Activated CD4-positive, CD25-positive, alpha-beta regulatory T cell treated with anti-CD3 and anti-CD28 coated beads, Interleukin-2, amount 50 U/mL, for 24 hours (primary cell): ENCODE data around the gene MARCHF3.
"Not testable (repeated sequence)": the region's sequence is repeated elsewhere in the genome, so short reads cannot be mapped to it uniquely, and the experiment has no call there.

ENCODE experiments used
- ATAC-seq, 2 donors: fragments of 150-1000 bp; cut with Tn5 transposase; one replicate each; pipeline ENCODE4 v1.10.0; 2021; ENCODE audit warnings: mild to moderate bottlenecking in 1 of 2, moderate library complexity in 1 of 2

The MARCHF3 gene

DNA sequence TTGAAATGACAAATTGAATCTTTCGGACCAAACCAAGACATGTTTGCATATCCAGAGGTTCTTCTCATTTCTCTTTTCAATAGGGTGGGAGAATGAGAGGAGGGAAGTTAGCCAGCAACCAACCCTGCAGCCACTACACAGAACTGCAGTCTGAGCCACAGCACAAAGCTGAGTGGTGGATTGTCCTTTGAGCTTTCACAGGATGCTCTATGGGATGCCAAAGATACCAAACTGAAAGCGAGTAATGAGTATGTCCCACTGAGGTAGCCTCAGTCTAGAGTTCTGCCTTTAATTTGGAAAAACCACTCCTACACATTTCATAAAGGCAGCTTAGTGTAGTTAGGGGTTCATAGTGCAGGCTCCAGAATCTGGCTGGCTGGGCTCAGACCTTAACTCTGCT, 114.9 kb downstream of the MARCHF3 start:
- ATAC-seq = no peak

DNA sequence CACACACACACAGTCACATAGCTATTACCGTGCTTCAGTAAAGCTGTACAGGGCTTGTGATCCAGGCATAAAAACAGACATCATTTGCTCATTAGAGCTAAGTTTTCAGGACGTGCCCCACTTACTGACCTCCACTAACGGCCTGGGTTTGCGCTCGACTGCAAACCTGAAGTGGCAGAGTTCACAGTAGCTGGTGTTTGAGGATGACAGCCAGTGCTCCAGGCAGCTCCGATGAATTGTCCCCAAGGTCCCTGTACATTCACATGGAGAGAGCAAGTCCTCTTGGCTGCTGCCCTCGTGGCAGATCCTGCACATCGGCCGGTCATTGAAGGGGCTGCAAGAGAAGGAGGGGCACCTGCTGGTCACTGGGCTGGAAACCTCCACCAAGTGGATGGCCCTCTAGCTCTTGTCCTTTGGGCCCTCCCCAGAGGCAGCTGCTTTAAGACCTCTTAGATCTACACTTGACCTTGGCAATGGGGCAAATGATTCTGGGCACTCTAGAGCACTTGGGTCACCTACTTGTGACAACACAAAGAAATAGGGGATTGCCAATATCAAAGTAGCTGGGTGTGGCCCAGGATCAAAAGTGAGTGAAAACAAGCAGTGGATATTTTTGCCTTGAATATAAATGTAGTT, 115.4 kb downstream of the MARCHF3 start:
- no peak for ATAC-seq

DNA sequence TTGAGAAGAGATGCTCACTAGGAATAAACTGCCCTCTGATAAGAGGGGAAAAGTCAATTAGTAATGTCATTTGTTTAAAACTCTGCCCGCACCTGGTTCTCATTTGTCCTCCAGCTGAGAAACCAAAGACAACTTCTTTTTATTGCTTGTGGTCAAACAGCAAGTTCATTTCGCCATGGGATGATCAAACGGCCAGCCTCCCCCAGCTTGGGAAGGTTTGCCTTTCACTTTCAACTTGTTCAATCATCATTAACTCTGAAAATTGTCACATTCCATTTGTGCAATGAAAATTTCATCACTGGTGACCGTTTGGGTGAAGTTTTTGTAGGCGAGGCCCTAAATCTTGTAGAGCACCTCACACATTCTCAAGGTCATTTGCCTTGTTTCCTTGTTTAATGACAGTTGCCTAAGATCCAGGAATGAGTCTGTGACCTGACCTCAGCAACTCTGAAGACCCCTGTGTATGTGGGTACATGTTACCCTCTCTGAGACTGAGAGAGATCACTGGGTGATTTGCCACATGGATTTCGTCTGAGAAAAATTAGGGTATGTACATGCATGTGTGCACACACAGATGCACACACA, 117.7 kb downstream of the MARCHF3 start:
- ATAC-seq = no peak

DNA sequence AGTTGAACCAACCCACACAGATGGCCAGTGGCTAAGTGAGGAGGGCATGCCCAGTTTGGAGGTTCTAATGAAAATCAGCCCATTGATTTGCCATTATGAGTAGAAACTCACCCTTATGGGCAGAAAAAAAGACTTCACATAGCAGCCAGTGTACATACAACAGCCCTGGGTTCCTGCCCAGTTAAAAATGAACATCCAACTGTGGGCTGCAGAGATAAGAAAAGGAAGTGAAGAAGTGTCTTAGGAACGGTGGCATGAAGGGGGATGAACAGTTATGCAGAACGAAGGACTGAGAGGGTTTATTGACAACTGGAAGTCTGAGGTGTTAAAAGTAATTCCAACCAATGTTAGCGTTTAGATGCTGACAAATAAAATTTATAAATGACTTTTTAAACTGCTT, 118.4 kb downstream of the MARCHF3 start:
- ATAC-seq = no peak

DNA sequence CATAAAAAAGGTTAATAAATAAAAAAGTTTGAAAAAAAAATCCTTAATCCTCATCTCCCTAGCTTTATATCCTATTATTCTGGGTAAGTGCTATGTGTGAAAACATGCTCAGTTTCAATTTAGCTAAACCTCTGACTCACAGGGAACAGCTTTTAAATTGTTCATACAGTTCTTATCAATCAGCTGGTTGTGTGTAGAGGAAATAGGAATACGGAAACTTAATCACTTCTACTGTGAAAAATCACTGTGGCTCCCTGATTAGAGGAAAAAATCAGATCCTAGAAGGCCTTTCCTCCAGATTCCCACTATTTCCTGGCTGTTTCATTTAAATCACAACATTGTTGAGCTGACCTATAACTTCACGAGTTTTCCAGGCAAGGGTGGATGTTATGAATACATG, 120.5 kb downstream of the MARCHF3 start:
- ATAC-seq = no peak

DNA sequence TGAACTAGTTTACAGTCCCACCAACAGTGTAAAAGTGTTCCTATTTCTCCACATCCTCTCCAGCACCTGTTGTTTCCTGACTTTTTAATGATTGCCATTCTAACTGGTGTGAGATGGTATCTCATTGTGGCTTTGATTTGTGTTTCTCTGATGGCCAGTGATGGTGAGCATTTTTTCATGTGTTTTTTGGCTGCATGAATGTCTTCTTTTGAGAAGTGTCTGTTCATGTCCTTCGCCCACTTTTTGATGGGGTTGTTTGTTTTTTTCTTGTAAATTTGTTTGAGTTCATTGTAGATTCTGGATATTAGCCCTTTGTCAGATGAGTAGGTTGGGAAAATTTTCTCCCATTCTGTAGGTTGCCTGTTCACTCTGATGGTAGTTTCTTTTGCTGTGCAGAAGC, 126.0 kb downstream of the MARCHF3 start:
- ATAC-seq = not testable (repeated sequence)

DNA sequence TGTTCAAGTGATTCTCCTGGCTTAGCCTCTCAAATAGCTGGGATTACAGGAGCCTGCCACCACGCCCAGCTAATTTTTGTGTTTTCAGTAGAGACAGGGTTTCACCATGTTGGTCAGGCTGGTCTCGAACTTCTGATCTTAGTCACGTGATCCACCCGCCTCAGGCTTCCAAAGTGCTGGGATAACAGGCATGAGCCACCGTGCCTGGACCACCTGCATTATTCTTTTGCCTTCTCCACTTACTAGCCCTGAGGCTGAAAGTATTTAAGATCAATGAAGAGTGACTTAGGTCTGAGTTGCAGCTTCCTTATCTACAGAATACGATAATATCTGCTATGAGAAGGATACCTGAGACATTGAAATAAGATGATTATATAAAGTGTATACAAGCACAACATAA, 129.6 kb downstream of the MARCHF3 start:
- ATAC-seq = no peak

DNA sequence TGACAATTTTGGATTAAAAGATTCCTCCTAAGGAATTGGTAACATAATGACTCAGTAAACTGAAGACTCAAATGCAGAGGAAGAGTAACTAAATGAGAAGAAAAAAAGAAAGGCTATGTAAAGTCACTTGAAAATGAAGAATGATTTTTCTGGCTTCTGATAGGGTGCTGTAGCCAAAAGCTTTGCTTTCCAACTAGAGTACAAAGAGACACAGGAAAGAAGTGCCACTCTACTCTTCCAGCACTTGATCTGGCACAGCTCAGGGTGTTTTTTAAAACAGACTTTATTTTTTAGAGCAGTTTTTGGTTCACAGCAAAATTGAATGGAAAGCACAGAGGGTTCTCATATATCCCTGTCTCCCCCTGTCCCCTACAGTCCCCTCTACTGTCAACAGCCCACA, 130.9 kb downstream of the MARCHF3 start:
- no peak for ATAC-seq

DNA sequence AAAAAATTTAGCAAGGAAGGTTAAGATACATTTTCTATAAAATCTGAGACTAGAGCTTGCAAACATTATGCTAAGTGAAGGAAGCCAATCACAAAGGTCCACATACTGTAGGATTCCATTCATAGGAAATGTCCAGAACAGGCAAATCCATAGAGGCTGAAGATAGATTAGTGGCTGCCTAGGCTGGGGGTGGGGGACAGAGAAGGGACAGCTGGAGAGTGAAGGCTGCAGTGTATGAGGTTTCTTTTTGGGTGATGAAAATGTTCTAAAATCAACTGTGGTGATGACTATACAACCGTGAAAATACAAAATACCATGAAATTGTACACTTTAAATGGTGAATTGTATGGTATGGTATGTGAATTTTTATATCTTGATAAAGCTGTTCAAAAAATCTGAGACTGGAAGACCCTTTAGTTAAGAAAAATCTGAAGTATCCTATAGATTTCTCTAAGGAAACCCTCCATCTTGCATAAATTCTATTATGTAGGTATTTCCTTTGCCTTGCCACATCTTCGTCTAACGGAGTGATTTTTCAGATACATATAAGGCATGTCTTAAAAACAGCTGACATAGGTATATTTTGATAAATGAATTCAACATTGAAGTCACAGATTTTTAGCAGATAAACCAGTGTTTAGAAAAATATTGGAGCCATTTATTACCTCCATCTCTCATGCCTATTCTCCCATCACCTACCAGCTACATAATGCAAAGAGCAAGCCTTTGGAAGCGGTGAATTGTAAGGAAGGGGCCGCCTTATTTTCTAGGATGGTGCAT, 132.3 kb downstream of the MARCHF3 start:
- ATAC-seq = no peak

DNA sequence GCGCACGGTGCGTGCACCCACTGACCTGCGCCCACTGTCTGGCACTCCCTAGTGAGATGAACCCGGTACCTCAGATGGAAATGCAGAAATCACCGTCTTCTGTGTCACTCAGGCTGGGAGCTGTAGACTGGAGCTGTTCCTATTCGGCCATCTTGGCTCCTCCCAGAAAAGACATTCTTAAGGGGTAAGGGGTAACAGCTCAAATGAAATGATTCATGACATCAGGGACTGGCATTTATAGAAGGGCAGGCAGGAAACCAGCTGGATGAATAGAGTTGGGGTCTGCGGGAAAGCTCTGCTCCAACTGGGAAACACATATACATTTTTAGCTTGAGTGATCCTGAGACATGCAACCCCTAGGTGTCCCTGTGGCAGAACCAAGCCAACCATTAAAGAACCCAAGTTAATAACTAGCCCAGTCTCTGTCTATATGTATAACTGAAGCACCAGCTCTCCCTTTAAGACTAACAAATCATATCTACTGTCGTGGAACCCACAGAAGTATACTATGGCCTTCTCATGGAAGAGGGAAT, 134.1 kb downstream of the MARCHF3 start:
- no peak for ATAC-seq

DNA sequence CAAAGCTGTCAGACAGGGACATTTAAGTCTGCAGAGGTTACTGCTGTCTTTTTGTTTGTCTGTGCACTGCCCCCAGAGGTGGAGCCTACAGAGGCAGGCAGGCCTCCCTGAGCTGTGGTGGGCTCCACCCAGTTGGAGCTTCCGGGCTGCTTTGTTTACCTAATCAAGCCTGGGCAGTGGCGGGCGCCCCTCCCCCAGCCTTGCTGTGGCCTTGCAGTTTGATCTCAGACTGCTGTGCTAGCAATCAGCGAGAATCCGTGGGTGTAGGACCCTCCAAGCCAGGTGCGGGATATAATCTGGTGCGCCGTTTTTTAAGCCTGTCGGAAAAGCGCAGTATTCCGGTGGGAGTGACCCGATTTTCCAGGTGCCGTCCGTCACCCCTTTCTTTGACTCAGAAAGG, 134.6 kb downstream of the MARCHF3 start:
- ATAC-seq = not testable (repeated sequence)

DNA sequence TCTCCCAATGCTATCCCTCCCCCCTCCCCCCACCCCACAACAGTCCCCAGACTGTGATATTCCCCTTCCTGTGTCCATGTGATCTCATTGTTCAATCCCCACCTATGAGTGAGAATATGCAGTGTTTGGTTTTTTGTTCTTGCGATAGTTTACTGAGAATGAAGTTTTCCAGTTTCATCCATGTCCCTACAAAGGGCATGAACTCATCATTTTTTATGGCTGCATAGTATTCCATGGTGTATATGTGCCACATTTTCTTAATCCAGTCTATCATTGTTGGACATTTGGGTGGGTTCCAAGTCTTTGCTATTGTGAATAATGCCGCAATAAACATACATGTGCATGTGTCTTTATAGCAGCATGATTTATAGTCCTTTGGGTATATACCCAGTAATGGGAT, 139.9 kb downstream of the MARCHF3 start:
- ATAC-seq = not testable (repeated sequence)

DNA sequence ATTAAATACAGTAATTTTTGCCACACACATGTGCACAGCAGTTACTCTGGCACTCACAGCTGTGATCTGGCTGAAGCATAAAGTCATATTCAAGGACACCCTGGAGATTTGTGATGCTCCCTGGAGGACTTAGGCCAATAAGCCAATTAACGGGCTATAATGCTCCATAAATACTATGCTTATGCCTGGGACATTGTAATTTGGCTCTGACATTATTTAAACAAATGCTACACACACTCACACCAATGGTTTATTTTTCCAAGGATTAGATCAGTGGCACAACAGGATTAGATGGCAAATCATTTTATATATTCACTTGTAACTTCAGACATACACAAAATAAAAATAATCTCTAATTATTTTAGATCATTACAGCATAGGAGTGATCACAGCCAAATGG, 142.2 kb downstream of the MARCHF3 start:
- ATAC-seq = no peak

DNA sequence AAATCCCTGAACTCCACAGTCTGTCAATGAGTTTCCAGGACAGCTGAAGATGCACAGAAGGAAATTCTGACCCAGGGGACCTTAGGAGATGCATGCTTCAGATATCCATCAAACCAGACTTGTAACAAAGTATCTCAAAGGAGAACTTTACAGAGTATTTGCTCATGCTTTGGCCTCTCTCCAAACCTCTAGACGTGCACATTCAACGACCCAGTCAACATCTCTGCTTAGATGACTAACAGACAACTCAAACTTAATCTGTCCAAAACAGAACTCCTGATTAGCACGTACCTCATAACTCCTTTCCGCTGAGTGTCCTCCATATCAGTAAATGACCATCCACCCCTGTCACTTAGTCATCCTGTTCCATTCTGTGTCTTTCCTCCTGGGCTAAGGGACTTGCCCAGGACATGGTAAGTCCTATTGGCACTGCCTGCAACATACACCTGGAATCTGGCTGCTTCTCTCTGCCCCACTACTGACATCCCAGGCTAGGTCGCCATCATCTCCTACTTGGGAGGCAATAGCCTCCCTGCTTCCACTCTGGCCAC, 146.0 kb downstream of the MARCHF3 start:
- ATAC-seq = no peak

DNA sequence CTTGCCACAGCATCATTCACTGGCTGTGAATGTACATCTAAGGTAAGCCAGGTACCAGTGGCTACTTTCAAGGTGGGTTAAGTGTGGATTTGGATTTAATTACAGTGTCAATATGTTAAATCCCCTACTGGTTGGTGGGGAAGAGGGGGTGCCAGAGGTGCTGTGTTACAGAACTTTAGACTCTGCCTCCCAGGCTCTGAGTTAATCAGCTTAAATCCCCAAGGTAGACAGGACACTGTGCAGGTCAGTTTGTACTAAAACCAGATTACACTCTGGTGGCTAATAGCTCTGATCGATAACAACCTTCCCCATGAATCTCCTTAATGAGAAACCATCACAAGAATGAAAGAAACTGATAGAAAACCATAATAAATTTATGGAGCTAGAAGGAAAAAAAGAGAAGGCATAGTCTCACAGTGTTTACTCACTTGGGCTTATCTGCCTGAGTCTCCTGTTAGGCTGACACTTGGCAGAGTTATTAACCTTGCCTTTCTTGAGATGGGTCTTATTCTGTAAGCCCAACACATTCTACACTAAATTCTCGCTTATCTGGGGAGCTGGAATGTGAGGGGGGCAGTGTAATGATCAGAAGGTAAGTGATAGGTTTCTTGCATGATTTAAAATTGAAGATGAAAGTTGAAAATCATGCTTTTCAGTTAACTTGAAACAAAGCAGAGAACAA, 146.7 kb downstream of the MARCHF3 start:
- ATAC-seq = no peak

DNA sequence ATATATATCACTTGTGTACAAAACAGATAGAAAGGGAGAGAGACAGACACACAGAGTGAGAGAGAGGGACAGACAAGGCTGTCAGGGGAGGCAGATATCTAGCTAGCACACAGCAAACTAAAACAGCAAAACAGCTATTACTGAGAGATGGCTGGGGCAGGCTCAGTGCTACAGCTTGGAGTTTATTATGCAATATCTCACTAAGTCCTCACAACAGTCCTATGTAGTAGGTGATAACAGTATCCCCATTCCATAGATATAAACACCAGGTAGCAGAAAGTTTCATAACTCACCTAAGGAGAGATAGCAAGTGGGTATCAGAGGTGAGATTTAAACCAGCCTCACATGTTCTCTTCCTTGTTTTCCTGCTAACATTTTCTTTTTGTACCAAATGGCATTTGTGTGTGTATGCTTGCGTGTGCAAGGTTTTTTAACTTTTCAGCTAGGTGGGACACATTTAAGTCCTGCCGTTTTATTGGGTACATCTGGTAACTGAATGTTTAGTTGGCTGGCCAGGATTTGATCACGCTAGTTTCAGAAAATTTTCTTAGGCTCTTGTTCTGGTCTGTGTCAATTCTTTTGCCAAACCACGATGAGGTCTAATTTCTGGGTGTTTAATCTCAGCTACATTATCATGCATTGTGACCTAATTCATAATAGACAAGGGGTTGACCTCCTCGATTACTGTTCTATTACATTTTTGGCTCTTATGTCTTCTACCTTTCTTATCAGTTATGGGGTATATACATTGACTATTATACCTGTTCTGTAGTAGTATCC, 148.3 kb downstream of the MARCHF3 start:
- no peak for ATAC-seq

DNA sequence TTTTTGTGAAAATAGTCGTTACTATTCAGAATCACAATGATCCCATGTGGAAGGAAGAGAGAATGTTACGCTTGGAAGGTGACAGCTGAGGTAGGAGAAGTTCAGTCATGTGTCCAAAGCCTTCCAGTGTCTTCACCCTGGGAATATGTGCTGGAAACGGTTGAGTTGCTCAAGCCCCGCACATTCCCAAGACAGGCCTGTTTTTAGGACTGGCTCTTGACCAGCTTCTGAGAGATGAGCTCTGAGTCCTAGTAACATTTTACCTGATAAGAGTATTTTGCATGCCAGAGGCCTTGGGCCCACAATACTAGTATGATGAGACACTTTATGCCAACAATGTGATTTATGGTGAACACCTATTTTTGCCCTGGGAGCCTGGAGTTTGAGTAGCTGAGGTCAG, 151.7 kb downstream of the MARCHF3 start:
- ATAC-seq = no peak

DNA sequence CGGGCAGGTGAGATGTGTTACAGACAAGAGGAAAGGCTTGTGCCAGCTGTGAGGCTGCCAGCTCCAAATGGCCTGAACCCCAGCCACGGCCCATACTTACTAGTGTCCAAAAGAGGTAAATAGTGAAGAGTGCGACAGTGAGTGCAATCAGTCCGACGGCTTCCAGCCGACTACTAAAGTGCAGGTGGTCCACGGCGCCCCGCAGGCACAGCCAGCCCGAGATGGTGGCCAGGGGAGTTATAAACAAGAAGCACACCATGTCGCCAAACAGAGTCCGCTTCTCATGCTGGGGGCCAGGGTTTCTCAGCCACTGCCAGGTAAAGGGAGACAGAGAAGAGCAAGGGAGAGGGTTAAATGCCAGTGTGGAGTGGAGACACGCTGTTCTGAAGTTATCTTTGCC, 152.3 kb downstream of the MARCHF3 start:
- ATAC-seq = no peak

DNA sequence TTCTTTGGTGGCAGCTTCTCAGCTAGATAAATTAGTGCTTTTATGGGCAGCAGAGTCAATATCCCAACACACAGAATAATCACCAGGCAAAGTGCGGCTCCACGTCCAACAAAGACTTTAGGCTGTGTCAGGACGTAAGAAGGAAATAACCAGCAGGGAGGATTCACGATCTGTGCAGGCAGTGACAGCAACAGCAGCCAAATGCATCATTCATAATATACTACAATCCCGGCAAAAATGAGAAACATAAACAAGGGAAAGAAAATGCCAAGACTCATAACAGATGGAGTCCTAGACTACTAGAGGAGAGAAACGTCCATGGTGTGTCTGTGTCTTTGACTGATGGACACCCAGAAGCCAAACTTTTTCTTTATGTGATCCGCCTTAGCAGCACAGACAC, 152.8 kb downstream of the MARCHF3 start:
- no peak for ATAC-seq

DNA sequence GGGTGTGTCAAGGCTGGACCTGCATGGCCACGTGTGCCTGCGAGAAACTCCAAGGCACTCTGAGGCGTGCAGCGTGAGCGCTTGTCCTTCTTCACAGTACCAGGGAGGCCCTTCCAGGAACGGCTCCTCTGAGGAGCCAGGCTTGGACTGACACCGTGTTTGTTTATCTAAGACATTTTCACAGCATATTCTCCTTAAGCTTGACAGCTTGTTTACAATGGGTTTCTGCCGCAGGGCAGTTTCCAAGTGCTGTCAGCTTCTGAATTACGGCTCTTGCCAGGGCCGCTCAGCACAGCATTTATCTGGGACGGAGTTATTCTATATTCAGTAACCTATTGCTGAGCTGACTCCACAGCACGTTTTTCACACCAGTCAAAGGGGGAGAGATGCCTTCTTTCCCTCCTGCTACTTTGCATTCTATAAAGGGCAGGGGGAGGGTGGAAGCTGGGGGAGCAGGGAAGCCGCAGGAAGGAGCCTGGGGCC, 155.0 kb downstream of the MARCHF3 start:
- no peak for ATAC-seq

DNA sequence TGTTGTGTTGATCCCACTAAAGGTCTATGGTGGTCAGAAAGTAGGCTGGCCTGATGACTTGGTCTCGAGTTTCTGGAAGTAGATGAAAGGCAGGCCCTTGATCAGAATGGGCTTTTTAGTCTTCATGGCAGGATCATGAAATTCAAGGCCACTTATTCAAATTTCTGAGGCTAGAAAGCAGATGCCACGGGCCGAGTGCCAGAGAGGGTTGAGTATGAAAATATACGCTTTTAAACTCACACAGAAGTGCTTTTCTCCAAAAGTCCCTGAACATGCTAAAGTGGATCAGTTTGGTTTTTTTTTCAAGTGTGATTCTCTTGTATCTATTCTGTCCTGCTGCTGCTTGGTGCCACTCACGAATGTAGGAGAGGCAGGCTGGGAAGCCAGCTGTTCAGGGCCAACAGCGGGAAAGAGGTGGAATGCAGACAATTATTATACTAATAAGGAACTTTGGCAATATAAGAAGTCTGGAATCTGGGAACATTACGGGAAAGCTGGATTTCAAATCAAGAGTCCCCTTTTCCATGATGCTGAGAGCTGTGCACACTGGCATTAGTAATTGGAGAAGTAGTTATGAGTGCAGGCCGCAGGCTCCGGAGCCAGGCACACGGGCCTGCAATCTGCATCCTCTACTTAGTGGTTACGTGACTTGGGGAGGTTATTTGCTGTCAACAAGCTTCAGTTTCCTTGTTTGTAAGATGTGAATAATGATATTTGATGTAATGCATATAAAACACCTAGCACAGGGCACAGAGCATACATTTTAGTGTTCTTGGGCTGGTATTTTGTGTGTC, 157.6 kb downstream of the MARCHF3 start:
- no peak for ATAC-seq
